Measurements from ENCODE around the gene TP73.

Gene TP73

DNA sequence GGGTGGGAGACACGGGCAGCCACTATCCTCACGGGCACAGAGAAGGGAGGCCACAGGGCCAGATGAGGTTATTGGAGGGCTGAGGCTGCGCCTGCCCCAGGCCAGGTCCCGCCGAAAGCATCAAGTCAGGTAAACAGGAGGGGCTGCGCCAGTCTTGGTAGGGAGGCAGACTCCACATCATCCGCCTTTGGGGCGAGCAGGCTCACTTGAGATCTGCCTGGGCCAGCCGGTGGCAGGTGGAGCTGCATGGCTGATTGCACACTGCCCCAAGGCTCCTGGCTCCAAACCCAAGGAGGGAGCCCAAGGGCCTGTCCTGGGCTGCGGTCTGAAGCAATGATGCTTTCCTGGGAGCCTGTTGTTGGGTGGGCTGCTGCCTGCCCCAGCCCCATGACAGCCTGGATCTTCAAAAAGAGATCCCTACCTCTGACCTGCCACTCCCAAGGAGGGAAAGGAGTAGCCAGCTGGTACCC lies 124.8 kb downstream of the TP73 start:
- DNase-seq (ENCODE audit: low read depth, low spot score): no peak

- no peak for DNase-seq (ENCODE audit: low read depth, low spot score)
These were observed 125.6 kb downstream of the TP73 start for GRCh38 chr1:3777647-3778589.

- no peak for DNase-seq (ENCODE audit: low read depth, low spot score)
These were observed 126.4 kb downstream of the TP73 start for GRCh38 chr1:3778590-3779264.

DNA sequence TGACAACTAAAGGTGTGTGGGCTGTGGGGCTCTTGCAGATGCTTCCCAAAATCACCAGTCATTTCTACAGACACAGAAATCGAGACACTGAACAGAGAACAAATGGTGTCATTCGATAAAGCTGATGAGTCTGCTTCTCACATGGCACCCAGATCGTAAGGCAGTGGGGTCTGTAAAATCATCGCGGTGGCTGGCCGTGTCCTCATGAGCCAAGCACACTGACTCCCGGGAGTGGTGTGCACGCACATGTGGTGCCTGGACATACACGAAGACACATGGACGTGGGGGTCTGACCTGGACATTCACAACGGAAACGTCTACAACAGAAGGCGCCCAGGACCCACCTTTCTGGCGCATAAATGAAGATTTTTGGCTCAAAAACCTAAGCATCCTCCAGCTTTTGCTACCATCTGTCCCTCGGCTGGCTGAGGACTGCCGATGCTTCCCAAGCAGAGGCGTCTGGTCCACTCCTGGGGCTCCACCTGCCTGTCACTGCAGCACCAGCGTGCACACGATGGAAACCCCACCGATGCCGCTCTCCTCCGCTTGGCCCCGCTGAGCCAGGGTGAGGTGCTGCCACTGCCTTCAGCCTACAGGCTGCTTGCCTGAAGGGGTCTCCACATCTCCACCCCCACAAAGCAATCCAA lies 127.1 kb downstream of the TP73 start:
- no peak for DNase-seq (ENCODE audit: low read depth, low spot score)

DNA sequence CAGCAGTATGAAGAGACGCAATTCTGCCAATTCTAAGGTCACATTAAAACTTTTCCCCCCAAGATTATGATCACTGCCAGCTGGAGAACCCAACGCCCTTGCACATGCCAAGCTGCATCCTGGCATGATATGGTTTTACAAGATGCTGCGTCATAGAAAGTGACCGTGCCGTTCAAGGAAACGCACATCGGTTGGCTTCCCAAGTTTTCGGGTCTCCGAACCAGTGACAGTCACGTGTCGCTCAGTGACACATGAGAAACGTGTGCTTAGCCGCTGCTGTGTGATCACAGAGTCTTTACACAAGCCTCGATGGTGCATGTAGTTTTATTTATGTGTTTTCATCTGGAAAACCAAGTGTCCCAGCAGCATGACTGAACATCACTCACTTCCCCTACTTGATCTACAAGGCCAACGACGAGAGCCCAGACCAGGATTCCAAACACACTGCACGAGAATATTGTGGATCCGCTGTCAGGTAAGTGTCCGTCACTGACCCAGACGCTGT lies 127.6 kb downstream of the TP73 start:
- DNase-seq (ENCODE audit: low read depth, low spot score): no peak

- no peak for DNase-seq (ENCODE audit: low read depth, low spot score)
These were observed 128.6 kb downstream of the TP73 start for GRCh38 chr1:3780901-3781300.

DNA sequence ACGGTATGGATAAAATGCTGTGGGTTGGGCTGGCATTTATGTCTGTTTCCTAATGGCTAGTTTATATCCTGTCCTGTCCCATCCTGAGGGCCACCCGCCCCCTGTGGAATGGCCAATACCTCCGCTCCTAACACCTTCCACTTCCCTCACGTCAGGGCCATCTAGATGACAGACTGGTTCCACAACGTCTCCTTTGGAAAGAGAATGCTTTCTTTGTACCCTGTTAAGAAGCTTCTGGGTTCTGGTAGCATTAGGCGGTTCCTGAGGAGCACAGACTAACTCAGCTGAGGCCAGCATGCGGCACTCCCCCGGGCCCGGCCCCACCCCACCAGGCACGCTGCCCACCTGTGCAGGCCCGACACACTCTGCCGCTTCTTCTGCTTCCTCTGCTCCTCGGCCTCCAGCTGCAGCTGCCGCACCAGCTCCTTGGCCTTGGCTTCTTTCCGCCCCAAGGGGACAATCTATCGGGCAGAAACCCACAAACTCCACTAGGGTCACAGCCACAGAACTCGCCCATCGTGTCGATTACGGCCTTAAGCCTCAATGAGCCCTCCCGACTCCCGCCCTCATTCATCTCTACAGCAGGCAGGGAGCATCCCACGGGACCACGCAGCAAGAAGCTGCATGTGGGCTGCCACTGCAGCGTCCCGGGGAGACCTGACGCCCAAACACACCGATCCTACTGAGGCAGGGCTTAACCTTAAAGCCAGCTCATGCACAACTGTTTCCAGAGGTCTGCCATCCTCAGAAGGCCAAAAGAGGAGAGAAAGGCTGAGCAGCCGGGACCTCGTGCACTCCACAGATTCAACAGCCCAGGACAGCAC lies 131.5 kb downstream of the TP73 start:
- no peak for DNase-seq (ENCODE audit: low read depth, low spot score)

- no peak for DNase-seq (ENCODE audit: low read depth, low spot score)
These were observed 132.7 kb downstream of the TP73 start for GRCh38 chr1:3785045-3785444.

- DNase-seq (ENCODE audit: low read depth, low spot score): no peak
These were observed 133.3 kb downstream of the TP73 start for GRCh38 chr1:3785456-3786157.
